Cardiac muscle cell (in vitro differentiated cells and primary cell): Measurements from ENCODE around the gene ZNHIT3. TPM values are rescaled to one million over a fixed set of nuclear protein-coding genes. Genes with fewer than 3 reads are reported as not detected.
A peak's percentile ranks its signal among the peaks of the same experiment; 100 is the strongest.
"Not testable (repeated sequence)": the region's sequence is repeated elsewhere in the genome, so short reads cannot be mapped to it uniquely, and the experiment has no call there.

Experiments
- DNase-seq, 2 donors: peaks; one replicate each; pipeline versions ENCODE4 v3.0.0 to v3.0.0-alpha.2; 2010 to 2017; ENCODE audit warnings: low read depth in 1 of 2, low spot score in 1 of 2
- H3K27ac ChIP-seq: fragments of 200-600 bp; sonication (generic); 2 replicates; pipeline ENCODE4 v1.5.1; 2016
- H3K27me3 ChIP-seq: fragments of 200-600 bp; sonication (generic); 2 replicates; pipeline ENCODE4 v1.6.0; 2016; ENCODE audit warnings: control low read depth
- H3K36me3 ChIP-seq: fragments of 200-600 bp; sonication (generic); 2 replicates; pipeline ENCODE4 v1.5.1; 2016; ENCODE audit warnings: control low read depth
- H3K4me1 ChIP-seq: fragments of 200-600 bp; sonication (generic); 2 replicates; pipeline ENCODE4 v1.8.1; 2017; ENCODE audit warnings: low read depth, mild to moderate bottlenecking, mixed run types
- H3K4me3 ChIP-seq: fragments of 200-600 bp; sonication (generic); 2 replicates; pipeline ENCODE4 v1.5.1; 2016; ENCODE audit warnings: mild to moderate bottlenecking
- H3K9me3 ChIP-seq: fragments of 200-600 bp; sonication (generic); 2 replicates; pipeline ENCODE4 v1.5.1; 2017; ENCODE audit warnings: low read depth, mild to moderate bottlenecking, control low read depth
- polyA plus RNA-seq: library from polyadenylated mRNA; unstranded; fragments of >200 nt; fragmentation: Nextera tagmentation; extraction: Ambion mirVana; gene quantifications from 2 replicates; pipeline ENCODE4 v1.2.1, GENCODE V29; 2016
- total RNA-seq: library from RNA; depleted of rRNA; stranded (reverse); fragments of >200 nt; gene quantifications from 2 replicates; pipeline ENCODE4 v1.2.3, GENCODE V29; 2016
- TF ChIP-seq, protein P1 (sequence below): IDR thresholded peaks from 2 replicates; pipeline ENCODE4 v1.5.1; 2012; ENCODE audit warnings: low read depth, mild to moderate bottlenecking, low read length

Gene ZNHIT3
- total and polyA plus RNA-seq, 2 experiments from 2014 or later: 37.4 to 103 TPM

DNA sequence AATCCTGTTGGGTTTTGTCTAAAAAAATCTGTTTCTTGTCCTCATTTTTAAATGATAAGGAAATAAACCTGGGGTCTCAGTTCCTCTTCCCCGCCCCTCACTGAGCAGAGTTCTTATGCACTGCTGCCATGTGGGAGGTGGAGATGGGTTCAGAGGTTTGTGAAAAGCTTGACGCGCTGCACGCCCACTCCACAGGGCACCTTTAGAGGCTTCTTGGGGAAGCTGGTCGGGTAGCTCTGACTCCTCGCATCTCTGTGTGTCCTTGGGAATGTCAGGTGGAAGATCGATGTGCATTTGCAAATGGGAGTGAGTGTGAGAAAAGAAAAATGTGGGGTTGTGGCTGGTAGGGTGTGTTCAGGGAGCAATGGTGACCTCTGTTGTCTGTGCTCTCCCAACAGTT, 4.7 kb upstream of the ZNHIT3 start:
- TF ChIP-seq, protein P1, sequence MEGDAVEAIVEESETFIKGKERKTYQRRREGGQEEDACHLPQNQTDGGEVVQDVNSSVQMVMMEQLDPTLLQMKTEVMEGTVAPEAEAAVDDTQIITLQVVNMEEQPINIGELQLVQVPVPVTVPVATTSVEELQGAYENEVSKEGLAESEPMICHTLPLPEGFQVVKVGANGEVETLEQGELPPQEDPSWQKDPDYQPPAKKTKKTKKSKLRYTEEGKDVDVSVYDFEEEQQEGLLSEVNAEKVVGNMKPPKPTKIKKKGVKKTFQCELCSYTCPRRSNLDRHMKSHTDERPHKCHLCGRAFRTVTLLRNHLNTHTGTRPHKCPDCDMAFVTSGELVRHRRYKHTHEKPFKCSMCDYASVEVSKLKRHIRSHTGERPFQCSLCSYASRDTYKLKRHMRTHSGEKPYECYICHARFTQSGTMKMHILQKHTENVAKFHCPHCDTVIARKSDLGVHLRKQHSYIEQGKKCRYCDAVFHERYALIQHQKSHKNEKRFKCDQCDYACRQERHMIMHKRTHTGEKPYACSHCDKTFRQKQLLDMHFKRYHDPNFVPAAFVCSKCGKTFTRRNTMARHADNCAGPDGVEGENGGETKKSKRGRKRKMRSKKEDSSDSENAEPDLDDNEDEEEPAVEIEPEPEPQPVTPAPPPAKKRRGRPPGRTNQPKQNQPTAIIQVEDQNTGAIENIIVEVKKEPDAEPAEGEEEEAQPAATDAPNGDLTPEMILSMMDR: no peak
- Histone ChIP-seq H3K9me3 (no peaks in the 10 kb centered on the region), H3K27ac (no peak overlapping the region), H3K4me3 (no peak overlapping the region), H3K27me3 (peaks cover 22% of the 10 kb centered on the region), H3K36me3 (no peaks in the 10 kb centered on the region), H3K4me1 (peaks cover 5% of the 10 kb centered on the region)
- no peak for DNase-seq

GRCh38 chr17:36482611-36483504, 3.6 kb upstream of the ZNHIT3 start:
- H3K36me3 ChIP-seq: no peaks in the 10 kb centered on the region

GRCh38 chr17:36484021-36484420, 2.5 kb upstream of the ZNHIT3 start:
- H3K4me1 ChIP-seq, H3K4me3 ChIP-seq, DNase-seq, H3K36me3 ChIP-seq, H3K27ac ChIP-seq, H3K9me3 ChIP-seq: not testable (repeated sequence)
- H3K27me3 ChIP-seq: peaks cover 22% of the 10 kb centered on the region

More at GRCh38 chr17:36482611-36483504, 3.6 kb upstream of the ZNHIT3 start:
- Histone ChIP-seq H3K27ac (no peak overlapping the region), H3K4me1 (peaks cover 5% of the 10 kb centered on the region), H3K9me3 (no peaks in the 10 kb centered on the region), H3K27me3 (peaks cover 22% of the 10 kb centered on the region), H3K4me3 (peak overlapping the region; percentile 14)
- peak; percentile 87 to 88 for DNase-seq
- TF ChIP-seq, protein P1: peak; percentile 90

- H3K36me3 ChIP-seq: no peaks in the 10 kb centered on the region
- no peaks in the 10 kb centered on the region for H3K9me3 ChIP-seq
- no peak overlapping the region for H3K4me3 ChIP-seq
- DNase-seq: no peak
- no peak overlapping the region for H3K27ac ChIP-seq
- TF ChIP-seq, protein P1: no peak
- peaks cover 21% of the 10 kb centered on the region for H3K27me3 ChIP-seq
- H3K4me1 ChIP-seq: peaks cover 5% of the 10 kb centered on the region
Measured at GRCh38 chr17:36485027-36485426, 1.5 kb upstream of the ZNHIT3 start.

DNA sequence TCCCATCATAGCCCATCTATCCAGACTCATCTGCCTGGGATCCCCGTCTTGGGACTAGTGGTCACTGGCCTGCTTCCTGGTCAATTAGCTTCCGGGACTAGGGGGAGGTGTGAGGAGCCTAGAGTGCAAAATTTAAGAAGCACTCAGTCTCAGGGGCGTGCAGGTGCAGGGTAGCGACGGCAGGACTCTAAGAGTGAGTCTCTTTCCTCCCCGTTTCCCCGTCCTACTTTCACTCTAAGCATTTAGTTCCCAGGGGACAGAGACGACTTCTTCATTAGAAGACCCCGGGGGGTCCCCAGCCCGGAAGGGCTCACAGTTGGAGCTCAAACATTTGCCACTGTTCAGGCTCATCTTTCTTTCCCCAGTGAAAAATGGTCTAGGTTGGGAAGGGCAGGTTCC, 677 bp upstream of the ZNHIT3 start:
- peak overlapping the region; percentile 88 for H3K4me3 ChIP-seq
- peaks cover 5% of the 10 kb centered on the region for H3K4me1 ChIP-seq
- H3K9me3 ChIP-seq: no peaks in the 10 kb centered on the region
- H3K27ac ChIP-seq: no peak overlapping the region
- no peak for DNase-seq
- no peaks in the 10 kb centered on the region for H3K36me3 ChIP-seq
- peaks cover 15% of the 10 kb centered on the region for H3K27me3 ChIP-seq
- TF ChIP-seq, protein P1: no peak

DNA sequence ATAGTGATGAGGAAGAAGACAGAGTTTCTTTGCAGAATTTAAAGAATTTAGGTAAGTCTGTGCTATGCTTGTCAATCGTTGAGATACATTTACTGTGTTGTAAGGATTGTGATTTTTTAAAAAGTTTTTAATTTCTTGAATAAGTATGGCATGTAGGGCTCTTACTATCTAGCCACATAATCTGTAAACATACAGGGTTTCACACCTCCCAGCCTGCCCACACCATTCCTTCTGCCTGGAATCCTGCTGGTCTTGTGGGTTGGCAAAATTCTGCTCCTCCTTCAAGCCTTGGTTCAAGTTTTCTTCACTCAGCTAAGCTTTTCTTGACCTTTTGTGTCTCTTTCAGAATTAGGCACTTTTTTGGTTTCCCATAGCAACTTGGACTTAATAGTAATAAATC, 7.5 kb downstream of the ZNHIT3 start:
- Histone ChIP-seq H3K27ac (no peak overlapping the region), H3K9me3 (no peaks in the 10 kb centered on the region), H3K27me3 (no peaks in the 10 kb centered on the region), H3K4me3 (no peak overlapping the region), H3K4me1 (peaks cover 4% of the 10 kb centered on the region), H3K36me3 (peaks cover 41% of the 10 kb centered on the region)
- DNase-seq: no peak
- TF ChIP-seq, protein P1: no peak
